ENCODE measurements around the gene CCNB1IP1. TPM values are rescaled to one million over a fixed set of nuclear protein-coding genes. Genes with fewer than 3 reads are reported as not detected.
"Not testable (repeated sequence)": the region's sequence is repeated elsewhere in the genome, so short reads cannot be mapped to it uniquely, and the experiment has no call there.

The CCNB1IP1 gene
- total and polyA plus RNA-seq, 3 experiments from 2014 or later: 16.8 to 50.5 (median 43.6) TPM

- Mint-ChIP-seq H3K36me3 (peaks cover 0 to 21% (median 1%) of the 10 kb centered on the region in 3 donors), H3K4me1 (peaks cover 28 to 46% (median 33%) of the 10 kb centered on the region in 3 donors), H3K27ac (peak overlapping the region in 7 of 8 donors; percentile 77 to 97 (median 91)), H3K9me3 (no peaks in the 10 kb centered on the region), H3K4me3 (peak overlapping the region; percentile 88 to 96 (median 93)), H3K27me3 (no peaks in the 10 kb centered on the region)
- H3K27me3 ChIP-seq (ENCODE audit: insufficient read depth, low read length, poor library complexity, severe bottlenecking): no peaks in the 10 kb centered on the region
- POLR2A ChIA-PET: no interaction called here
- DNase-seq: no peak
- peaks cover 17% of the 10 kb centered on the region for H3K4me1 ChIP-seq (ENCODE audit: insufficient read depth, low read length)
- peaks cover 6% of the 10 kb centered on the region for H3K36me3 ChIP-seq (ENCODE audit: insufficient read depth, low read length)
- H3K9me3 ChIP-seq (ENCODE audit: low read length): no peaks in the 10 kb centered on the region
- peak overlapping the region; percentile 75 for H3K4me3 ChIP-seq (ENCODE audit: low read length)
- CTCF ChIA-PET: interaction anchor here (0.8 to 1.3 kb wide), 5 partner anchors 10 to 304 kb away, joined by 3 to 6 read pairs (median 4); no protein-coding TSS in a partner anchor
- no peak overlapping the region for H3K27ac ChIP-seq (ENCODE audit: low read depth, low read length)
These were observed 27.0 kb downstream of the CCNB1IP1 start for GRCh38 chr14:20306079-20306423.

GRCh38 chr14:20305265-20306078, 27.6 kb downstream of the CCNB1IP1 start, which contains the start of gene TTC5:
TSS of gene TTC5 (minus strand) at chr14:20305951. CDS start at chr14:20305937, 14 bp downstream.
- Mint-ChIP-seq H3K9me3 (no peaks in the 10 kb centered on the region), H3K4me1 (peaks cover 28 to 47% (median 33%) of the 10 kb centered on the region in 3 donors)
- POLR2A ChIA-PET: no interaction called here

GRCh38 chr14:20302042-20302755, 30.9 kb downstream of the CCNB1IP1 start:
- Mint-ChIP-seq H3K27me3 (no peaks in the 10 kb centered on the region), H3K36me3 (peaks cover 11 to 55% (median 21%) of the 10 kb centered on the region in 3 donors), H3K27ac (no peak overlapping the region), H3K9me3 (no peaks in the 10 kb centered on the region), H3K4me3 (no peak overlapping the region), H3K4me1 (peaks cover 28 to 47% (median 33%) of the 10 kb centered on the region in 3 donors)
- Histone ChIP-seq H3K27ac (ENCODE audit: low read depth, low read length) (no peak overlapping the region), H3K4me3 (ENCODE audit: low read length) (no peak overlapping the region), H3K27me3 (ENCODE audit: insufficient read depth, low read length, poor library complexity, severe bottlenecking) (no peaks in the 10 kb centered on the region), H3K36me3 (ENCODE audit: insufficient read depth, low read length) (peaks cover 20% of the 10 kb centered on the region), H3K9me3 (ENCODE audit: low read length) (no peaks in the 10 kb centered on the region), H3K4me1 (ENCODE audit: insufficient read depth, low read length) (peaks cover 17% of the 10 kb centered on the region)
- ChIA-PET CTCF (interaction anchor here (1.7 kb wide), 1 partner anchor 41 kb away, joined by 4 read pairs; the partner anchor contains the start of gene PARP2), POLR2A (no interaction called here)
- no peak for DNase-seq

More at GRCh38 chr14:20305265-20306078, 27.6 kb downstream of the CCNB1IP1 start, which contains the start of gene TTC5:
- Histone ChIP-seq H3K27ac (ENCODE audit: low read depth, low read length) (peak within 1 kb of the TSS; percentile 55), H3K27me3 (ENCODE audit: insufficient read depth, low read length, poor library complexity, severe bottlenecking) (no peaks in the 10 kb centered on the region), H3K4me3 (ENCODE audit: low read length) (peak within 1 kb of the TSS; percentile 75), H3K4me1 (ENCODE audit: insufficient read depth, low read length) (peaks cover 17% of the 10 kb centered on the region), H3K9me3 (ENCODE audit: low read length) (no peaks in the 10 kb centered on the region), H3K36me3 (ENCODE audit: insufficient read depth, low read length) (peaks cover 8% of the 10 kb centered on the region)
- no peaks in the 10 kb centered on the region for H3K27me3 Mint-ChIP-seq
- DNase-seq: peak; percentile 81 to 92 (median 86)
- H3K4me3 Mint-ChIP-seq: peak within 1 kb of the TSS; percentile 88 to 96 (median 93)
- CTCF ChIA-PET: interaction anchor here (0.8 to 1.3 kb wide), 4 partner anchors 11 to 305 kb away, joined by 3 to 6 read pairs (median 4); no protein-coding TSS in a partner anchor
- H3K36me3 Mint-ChIP-seq: peaks cover 2 to 27% (median 6%) of the 10 kb centered on the region in 3 donors
- H3K27ac Mint-ChIP-seq: peak within 1 kb of the TSS; percentile 77 to 97 (median 92)

- Histone ChIP-seq H3K4me3 (ENCODE audit: low read length) (no peak overlapping the region), H3K36me3 (ENCODE audit: insufficient read depth, low read length) (peaks cover 48% of the 10 kb centered on the region), H3K27me3 (ENCODE audit: insufficient read depth, low read length, poor library complexity, severe bottlenecking) (no peaks in the 10 kb centered on the region), H3K9me3 (ENCODE audit: low read length) (no peaks in the 10 kb centered on the region), H3K4me1 (ENCODE audit: insufficient read depth, low read length) (no peaks in the 10 kb centered on the region), H3K27ac (ENCODE audit: low read depth, low read length) (no peak overlapping the region)
- Mint-ChIP-seq H3K27ac (peak overlapping the region in 3 of 8 donors; percentile 12 to 78 (median 44)), H3K4me1 (peaks cover 0 to 3% (median 0%) of the 10 kb centered on the region in 3 donors), H3K27me3 (no peaks in the 10 kb centered on the region), H3K9me3 (no peaks in the 10 kb centered on the region), H3K36me3 (peaks cover 12 to 84% (median 41%) of the 10 kb centered on the region in 3 donors), H3K4me3 (no peak overlapping the region)
- POLR2A ChIA-PET: no interaction called here
- DNase-seq: no peak
- CTCF ChIA-PET: interaction anchor here (1.1 kb wide), 1 partner anchor 9 kb away, joined by 3 read pairs; no protein-coding TSS in a partner anchor
These were observed 38.0 kb downstream of the CCNB1IP1 start for GRCh38 chr14:20295067-20295466.

- POLR2A ChIA-PET: no interaction called here
- Mint-ChIP-seq H3K9me3 (no peaks in the 10 kb centered on the region), H3K27me3 (no peaks in the 10 kb centered on the region), H3K36me3 (peaks cover 12 to 85% (median 44%) of the 10 kb centered on the region in 3 donors), H3K4me3 (no peak overlapping the region), H3K4me1 (peaks cover 0 to 3% (median 0%) of the 10 kb centered on the region in 3 donors), H3K27ac (peak overlapping the region in 4 of 8 donors; percentile 12 to 44 (median 30))
- no peak overlapping the region for H3K27ac ChIP-seq (ENCODE audit: low read depth, low read length)
- DNase-seq: no peak
- no peaks in the 10 kb centered on the region for H3K4me1 ChIP-seq (ENCODE audit: insufficient read depth, low read length)
- no peaks in the 10 kb centered on the region for H3K9me3 ChIP-seq (ENCODE audit: low read length)
- no peak overlapping the region for H3K4me3 ChIP-seq (ENCODE audit: low read length)
- no peaks in the 10 kb centered on the region for H3K27me3 ChIP-seq (ENCODE audit: insufficient read depth, low read length, poor library complexity, severe bottlenecking)
- H3K36me3 ChIP-seq (ENCODE audit: insufficient read depth, low read length): peaks cover 48% of the 10 kb centered on the region
- CTCF ChIA-PET: interaction anchor here (1.1 kb wide), 1 partner anchor 9 kb away, joined by 3 read pairs; no protein-coding TSS in a partner anchor
These were observed 38.4 kb downstream of the CCNB1IP1 start for GRCh38 chr14:20294636-20295035.

GRCh38 chr14:20281998-20282397, 51.1 kb downstream of the CCNB1IP1 start:
- H3K4me3 ChIP-seq (ENCODE audit: low read length); H3K27me3 ChIP-seq (ENCODE audit: insufficient read depth, low read length, poor library complexity, severe bottlenecking); H3K36me3 ChIP-seq (ENCODE audit: insufficient read depth, low read length); H3K4me3 Mint-ChIP-seq; H3K4me1 ChIP-seq (ENCODE audit: insufficient read depth, low read length); H3K9me3 Mint-ChIP-seq; H3K27me3 Mint-ChIP-seq; H3K27ac ChIP-seq (ENCODE audit: low read depth, low read length); CTCF ChIA-PET; H3K9me3 ChIP-seq (ENCODE audit: low read length); H3K27ac Mint-ChIP-seq; POLR2A ChIA-PET; DNase-seq: not testable (repeated sequence)
- Mint-ChIP-seq H3K36me3 (peaks cover 43 to 64% (median 51%) of the 10 kb centered on the region in 3 donors), H3K4me1 (peaks cover 25 to 36% (median 29%) of the 10 kb centered on the region in 3 donors)

- H3K27me3 Mint-ChIP-seq; H3K9me3 ChIP-seq (ENCODE audit: low read length); H3K4me3 ChIP-seq (ENCODE audit: low read length); H3K36me3 ChIP-seq (ENCODE audit: insufficient read depth, low read length); H3K27me3 ChIP-seq (ENCODE audit: insufficient read depth, low read length, poor library complexity, severe bottlenecking); POLR2A ChIA-PET; H3K9me3 Mint-ChIP-seq; H3K4me1 ChIP-seq (ENCODE audit: insufficient read depth, low read length); H3K27ac ChIP-seq (ENCODE audit: low read depth, low read length): not testable (repeated sequence)
- CTCF ChIA-PET: interaction anchor here (0.8 kb wide), 1 partner anchor 48 kb away, joined by 3 read pairs; no protein-coding TSS in a partner anchor
- Mint-ChIP-seq H3K36me3 (peaks cover 39 to 53% (median 42%) of the 10 kb centered on the region in 3 donors), H3K27ac (peak overlapping the region in 3 of 8 donors; percentile 22 to 82 (median 29)), H3K4me1 (peaks cover 25 to 36% (median 29%) of the 10 kb centered on the region in 3 donors), H3K4me3 (peak overlapping the region in 5 of 7 donors; percentile 12 to 59 (median 50))
- DNase-seq: peak in 2 of 5 donors; percentile 13 to 51
These were observed 52.8 kb downstream of the CCNB1IP1 start for GRCh38 chr14:20280265-20280664.

Measured in CD8-positive, alpha-beta memory T cell (primary cell).